ENCODE data around the gene NCDN.

The NCDN gene

DNA sequence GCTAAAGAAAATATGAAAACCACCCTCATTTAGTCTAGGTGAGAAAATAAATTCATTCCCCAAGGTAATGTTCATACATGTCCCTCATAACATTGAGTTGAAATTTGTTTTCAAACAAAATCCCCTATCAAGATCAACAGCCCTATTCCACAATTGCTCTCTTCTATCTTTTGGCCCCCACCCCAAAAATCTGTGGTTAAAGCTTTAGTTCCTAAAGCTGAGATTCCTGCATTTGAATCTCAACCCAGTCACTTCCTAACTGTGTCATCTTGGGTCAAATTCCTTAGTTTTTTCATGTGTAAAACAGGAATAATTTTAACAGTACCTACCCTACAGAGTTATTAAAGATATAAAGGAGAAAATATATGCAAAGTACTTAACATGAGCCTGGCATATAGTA is 22.4 kb upstream of the NCDN start:
- Histone ChIP-seq H3K18ac (ENCODE audit: low read length) (no peak overlapping the region), H3K79me1 (ENCODE audit: low read length) (no peaks in the 10 kb centered on the region), H3K27ac (ENCODE audit: low read depth, low read length) (no peak overlapping the region), H2BK120ac (ENCODE audit: insufficient read depth, low read length, poor library complexity) (no peak overlapping the region), H2BK5ac (ENCODE audit: low read depth, low read length, poor library complexity) (no peak overlapping the region), H3K14ac (ENCODE audit: low read length) (no peak overlapping the region), H2AFZ (ENCODE audit: insufficient read depth, low read length, poor library complexity) (no peak overlapping the region), H3K4me1 (ENCODE audit: control insufficient read depth in 1 of 2, insufficient read depth in 2 of 2, low read length in 2 of 2) (peaks cover 0 to 2% of the 10 kb centered on the region in 2 experiments), H3K23ac (ENCODE audit: low read length) (no peak overlapping the region), H4K12ac (ENCODE audit: low read depth, low read length) (no peak overlapping the region), H3K36me3 (ENCODE audit: control insufficient read depth in 1 of 2, insufficient read depth in 2 of 2, low read length in 2 of 2) (peaks cover 4 to 6% of the 10 kb centered on the region in 2 experiments), H3K4me3 (ENCODE audit: low read depth, low read length) (no peak overlapping the region), H4K91ac (ENCODE audit: low read depth, low read length) (no peak overlapping the region), H3K4me2 (ENCODE audit: low read length) (no peak overlapping the region), H3K4ac (ENCODE audit: low read depth, low read length) (no peak overlapping the region), H4K8ac (ENCODE audit: low read depth, low read length) (no peak overlapping the region), H2AK5ac (ENCODE audit: low read length) (no peak overlapping the region), H3K9ac (ENCODE audit: low read length) (no peak overlapping the region), H3K79me2 (ENCODE audit: control insufficient read depth, insufficient read depth, low read length, poor library complexity) (no peaks in the 10 kb centered on the region), H3K9me3 (ENCODE audit: insufficient read depth, low read depth, low read length) (no peaks in the 10 kb centered on the region), H2BK12ac (ENCODE audit: low read length) (no peak overlapping the region), H3K27me3 (ENCODE audit: insufficient read depth, low read length) (no peaks in the 10 kb centered on the region)
- no peak for DNase-seq

DNA sequence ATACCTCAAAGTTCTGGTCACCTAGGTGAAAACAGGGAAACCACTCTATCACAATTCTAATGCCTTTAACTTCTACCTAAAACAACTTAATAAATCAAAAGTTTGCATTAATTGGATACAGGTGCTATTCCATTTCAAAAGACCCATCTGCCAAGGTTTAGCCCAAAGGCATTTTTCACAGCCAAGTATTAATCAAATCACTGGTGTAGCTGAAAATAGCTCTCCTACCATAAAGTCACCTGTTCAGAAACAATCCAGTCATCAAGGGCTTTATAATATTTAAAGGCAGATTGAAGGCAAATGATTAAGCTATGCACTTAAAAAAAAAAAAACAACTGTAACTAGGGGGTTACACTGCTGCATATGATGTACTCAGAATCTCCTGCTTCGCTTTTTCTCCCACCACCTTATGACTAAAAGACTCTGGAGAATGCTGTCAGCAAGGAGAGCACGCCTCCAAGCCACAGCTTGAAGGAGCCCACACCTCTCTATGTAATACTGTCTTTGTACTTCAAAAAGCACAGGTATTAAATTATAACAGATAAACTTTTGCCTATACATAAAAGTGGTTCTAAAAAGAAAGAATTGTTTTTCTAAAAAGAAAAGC is 20.9 kb upstream of the NCDN start:
- H3K9ac ChIP-seq (ENCODE audit: low read length), result no peak overlapping the region
- H3K79me2 ChIP-seq (ENCODE audit: control insufficient read depth, insufficient read depth, low read length, poor library complexity), result no peaks in the 10 kb centered on the region
- no peak overlapping the region for H3K4me3 ChIP-seq (ENCODE audit: low read depth, low read length)
- H3K79me1 ChIP-seq (ENCODE audit: low read length), result no peaks in the 10 kb centered on the region
- no peak overlapping the region for H3K14ac ChIP-seq (ENCODE audit: low read length)
- H3K36me3 ChIP-seq (ENCODE audit: control insufficient read depth in 1 of 2, insufficient read depth in 2 of 2, low read length in 2 of 2), result peaks cover 4 to 6% of the 10 kb centered on the region in 2 experiments
- H3K4ac ChIP-seq (ENCODE audit: low read depth, low read length), result no peak overlapping the region
- H3K4me2 ChIP-seq (ENCODE audit: low read length), result no peak overlapping the region
- H4K8ac ChIP-seq (ENCODE audit: low read depth, low read length), result no peak overlapping the region
- H3K27ac ChIP-seq (ENCODE audit: low read depth, low read length), result no peak overlapping the region
- no peak overlapping the region for H2AK5ac ChIP-seq (ENCODE audit: low read length)
- no peak overlapping the region for H2BK12ac ChIP-seq (ENCODE audit: low read length)
- H2BK5ac ChIP-seq (ENCODE audit: low read depth, low read length, poor library complexity), result no peak overlapping the region
- no peak overlapping the region for H4K12ac ChIP-seq (ENCODE audit: low read depth, low read length)
- no peak overlapping the region for H2BK120ac ChIP-seq (ENCODE audit: insufficient read depth, low read length, poor library complexity)
- H4K91ac ChIP-seq (ENCODE audit: low read depth, low read length), result no peak overlapping the region
- no peak for DNase-seq
- no peak overlapping the region for H2AFZ ChIP-seq (ENCODE audit: insufficient read depth, low read length, poor library complexity)
- no peak overlapping the region for H3K23ac ChIP-seq (ENCODE audit: low read length)
- no peak overlapping the region for H3K18ac ChIP-seq (ENCODE audit: low read length)
- no CpG with 5 or more reads among the region's 2 CpGs for WGBS (ENCODE audit: extremely low coverage, insufficient coverage, insufficient read length)
- peaks cover 0 to 2% of the 10 kb centered on the region in 2 experiments for H3K4me1 ChIP-seq (ENCODE audit: control insufficient read depth in 1 of 2, insufficient read depth in 2 of 2, low read length in 2 of 2)
- no peaks in the 10 kb centered on the region for H3K9me3 ChIP-seq (ENCODE audit: insufficient read depth, low read depth, low read length)
- H3K27me3 ChIP-seq (ENCODE audit: insufficient read depth, low read length), result no peaks in the 10 kb centered on the region

DNA sequence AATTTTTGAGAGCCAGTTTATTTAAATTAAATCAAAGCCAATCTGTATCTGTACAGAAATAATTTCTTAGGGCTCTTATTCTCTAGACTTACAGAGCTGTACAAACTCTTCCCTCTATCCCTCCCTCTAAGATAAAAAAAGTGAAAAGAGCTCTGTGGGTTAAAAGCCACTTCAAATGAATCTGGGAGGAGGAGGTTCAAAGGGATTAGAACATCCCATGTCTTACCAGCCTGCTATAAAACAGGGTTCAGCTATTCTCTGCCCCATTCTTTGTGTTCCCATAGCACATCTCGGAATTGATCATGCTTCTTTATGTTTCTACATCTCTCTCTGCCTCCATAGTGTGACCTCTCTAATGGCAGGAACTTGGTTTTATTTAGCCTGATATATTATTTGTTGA is 19.8 kb upstream of the NCDN start:
- no CpG with 5 or more reads among the region's 1 CpG for WGBS (ENCODE audit: extremely low coverage, insufficient coverage, insufficient read length)
- DNase-seq, result no peak

DNA sequence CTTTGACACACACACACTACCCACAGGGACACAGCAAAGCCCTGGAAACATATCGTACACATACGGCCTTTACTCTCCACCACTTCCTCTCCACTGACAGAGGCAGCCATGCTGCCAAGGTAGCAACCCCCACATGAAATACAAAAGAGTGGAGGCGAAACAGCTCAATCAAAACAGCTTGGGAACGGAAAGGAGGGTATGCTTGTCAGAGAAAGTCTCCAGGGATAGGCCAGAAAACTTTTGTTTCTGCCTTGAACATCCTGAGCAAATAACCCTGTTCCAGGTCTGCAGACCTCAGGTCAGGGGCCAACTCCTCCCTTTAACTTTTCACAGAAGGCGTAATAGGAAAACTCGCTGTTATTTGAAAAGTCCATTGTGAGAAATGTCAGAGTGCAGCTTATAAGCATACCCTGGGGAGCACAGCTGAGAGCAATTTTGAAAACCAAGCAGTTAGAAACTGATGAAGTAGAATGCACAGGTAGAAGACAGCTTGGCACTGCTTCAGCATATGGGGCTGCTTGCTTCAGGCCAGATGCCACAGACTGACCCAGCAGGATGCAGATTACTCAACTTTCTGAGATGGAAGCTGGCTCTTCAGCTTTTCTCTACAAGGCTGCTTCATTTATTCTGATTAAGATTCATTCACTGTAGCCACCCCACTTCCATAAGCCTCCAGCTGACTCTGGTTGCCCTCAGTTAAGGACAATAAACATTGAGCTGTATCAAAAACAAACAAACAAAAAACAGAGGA is 18.4 kb upstream of the NCDN start:
- Histone ChIP-seq H3K18ac (ENCODE audit: low read length) (no peak overlapping the region), H2AK5ac (ENCODE audit: low read length) (no peak overlapping the region), H3K4me2 (ENCODE audit: low read length) (no peak overlapping the region), H3K4me3 (ENCODE audit: low read depth, low read length) (no peak overlapping the region), H3K36me3 (ENCODE audit: control insufficient read depth in 1 of 2, insufficient read depth in 2 of 2, low read length in 2 of 2) (peaks cover 4 to 7% of the 10 kb centered on the region in 2 experiments), H4K91ac (ENCODE audit: low read depth, low read length) (no peak overlapping the region), H3K79me1 (ENCODE audit: low read length) (no peaks in the 10 kb centered on the region), H2AFZ (ENCODE audit: insufficient read depth, low read length, poor library complexity) (no peak overlapping the region), H3K27ac (ENCODE audit: low read depth, low read length) (no peak overlapping the region), H3K4ac (ENCODE audit: low read depth, low read length) (no peak overlapping the region), H2BK120ac (ENCODE audit: insufficient read depth, low read length, poor library complexity) (no peak overlapping the region), H3K14ac (ENCODE audit: low read length) (no peak overlapping the region), H3K9me3 (ENCODE audit: insufficient read depth, low read depth, low read length) (no peaks in the 10 kb centered on the region), H4K8ac (ENCODE audit: low read depth, low read length) (no peak overlapping the region), H2BK5ac (ENCODE audit: low read depth, low read length, poor library complexity) (no peak overlapping the region), H3K27me3 (ENCODE audit: insufficient read depth, low read length) (no peaks in the 10 kb centered on the region), H3K23ac (ENCODE audit: low read length) (no peak overlapping the region), H3K9ac (ENCODE audit: low read length) (no peak overlapping the region), H4K12ac (ENCODE audit: low read depth, low read length) (no peak overlapping the region), H3K79me2 (ENCODE audit: control insufficient read depth, insufficient read depth, low read length, poor library complexity) (no peaks in the 10 kb centered on the region), H2BK12ac (ENCODE audit: low read length) (no peak overlapping the region), H3K4me1 (ENCODE audit: control insufficient read depth in 1 of 2, insufficient read depth in 2 of 2, low read length in 2 of 2) (peaks cover 0 to 2% of the 10 kb centered on the region in 2 experiments)
- no CpG with 5 or more reads among the region's 6 CpGs for WGBS (ENCODE audit: extremely low coverage, insufficient coverage, insufficient read length)
- DNase-seq, result peak in 1 of 2 donors; percentile 46

More for the DNA sequence above, 19.8 kb upstream of the NCDN start:
- Histone ChIP-seq H4K12ac (ENCODE audit: low read depth, low read length) (no peak overlapping the region), H2BK5ac (ENCODE audit: low read depth, low read length, poor library complexity) (no peak overlapping the region), H4K8ac (ENCODE audit: low read depth, low read length) (no peak overlapping the region), H2AFZ (ENCODE audit: insufficient read depth, low read length, poor library complexity) (no peak overlapping the region), H3K4me3 (ENCODE audit: low read depth, low read length) (no peak overlapping the region), H3K4me1 (ENCODE audit: control insufficient read depth in 1 of 2, insufficient read depth in 2 of 2, low read length in 2 of 2) (peaks cover 0 to 2% of the 10 kb centered on the region in 2 experiments), H2BK120ac (ENCODE audit: insufficient read depth, low read length, poor library complexity) (no peak overlapping the region), H3K23ac (ENCODE audit: low read length) (no peak overlapping the region), H4K91ac (ENCODE audit: low read depth, low read length) (no peak overlapping the region), H3K18ac (ENCODE audit: low read length) (no peak overlapping the region), H3K79me2 (ENCODE audit: control insufficient read depth, insufficient read depth, low read length, poor library complexity) (no peaks in the 10 kb centered on the region), H3K27me3 (ENCODE audit: insufficient read depth, low read length) (no peaks in the 10 kb centered on the region), H3K4ac (ENCODE audit: low read depth, low read length) (no peak overlapping the region), H3K14ac (ENCODE audit: low read length) (no peak overlapping the region), H3K27ac (ENCODE audit: low read depth, low read length) (no peak overlapping the region), H3K4me2 (ENCODE audit: low read length) (no peak overlapping the region), H3K9ac (ENCODE audit: low read length) (no peak overlapping the region), H2AK5ac (ENCODE audit: low read length) (no peak overlapping the region), H3K79me1 (ENCODE audit: low read length) (no peaks in the 10 kb centered on the region), H2BK12ac (ENCODE audit: low read length) (no peak overlapping the region), H3K9me3 (ENCODE audit: insufficient read depth, low read depth, low read length) (no peaks in the 10 kb centered on the region), H3K36me3 (ENCODE audit: control insufficient read depth in 1 of 2, insufficient read depth in 2 of 2, low read length in 2 of 2) (peaks cover 4 to 7% of the 10 kb centered on the region in 2 experiments)
